PC-3 (cell line): Measurements from ENCODE around the gene ADAMTS13.

Experiments
- EZH2phosphoT487 ChIP-seq: fragments of 300-600 bp; sonication (generic); IDR thresholded peaks from 2 replicates; pipeline ENCODE4 v1.6.1; 2018; ENCODE audit warnings: mild to moderate bottlenecking, antibody characterized with exemption, low read length, borderline replicate concordance
- TF ChIP-seq, protein P1 (sequence below): fragments of 300-600 bp; sonication (generic); conservative IDR thresholded peaks from 2 replicates; pipeline ENCODE4 v1.5.1; 2017; ENCODE audit warnings: antibody characterized with exemption, low read depth, mild to moderate bottlenecking, low read length

DNA sequence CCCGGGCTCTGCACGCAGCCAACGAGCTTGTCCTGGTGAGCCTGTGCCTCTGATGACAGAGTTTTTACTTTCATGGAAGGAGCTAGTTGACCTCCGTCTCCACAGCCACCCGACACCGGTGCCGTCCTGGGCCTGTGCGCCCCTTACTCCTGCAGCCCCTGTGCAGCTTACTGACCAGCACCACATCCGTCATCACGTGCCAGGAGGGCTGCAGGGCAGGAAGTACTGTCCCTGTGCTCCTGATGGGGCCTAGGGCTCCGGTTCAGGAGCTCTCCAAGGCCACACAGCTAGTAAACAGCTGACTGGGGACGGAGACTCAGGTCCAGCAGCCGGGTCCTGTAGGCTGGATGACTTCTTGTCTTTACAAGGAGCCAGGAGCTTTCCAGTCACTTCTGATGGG is 35.8 kb upstream of the ADAMTS13 start:
- TF ChIP-seq, protein P1, sequence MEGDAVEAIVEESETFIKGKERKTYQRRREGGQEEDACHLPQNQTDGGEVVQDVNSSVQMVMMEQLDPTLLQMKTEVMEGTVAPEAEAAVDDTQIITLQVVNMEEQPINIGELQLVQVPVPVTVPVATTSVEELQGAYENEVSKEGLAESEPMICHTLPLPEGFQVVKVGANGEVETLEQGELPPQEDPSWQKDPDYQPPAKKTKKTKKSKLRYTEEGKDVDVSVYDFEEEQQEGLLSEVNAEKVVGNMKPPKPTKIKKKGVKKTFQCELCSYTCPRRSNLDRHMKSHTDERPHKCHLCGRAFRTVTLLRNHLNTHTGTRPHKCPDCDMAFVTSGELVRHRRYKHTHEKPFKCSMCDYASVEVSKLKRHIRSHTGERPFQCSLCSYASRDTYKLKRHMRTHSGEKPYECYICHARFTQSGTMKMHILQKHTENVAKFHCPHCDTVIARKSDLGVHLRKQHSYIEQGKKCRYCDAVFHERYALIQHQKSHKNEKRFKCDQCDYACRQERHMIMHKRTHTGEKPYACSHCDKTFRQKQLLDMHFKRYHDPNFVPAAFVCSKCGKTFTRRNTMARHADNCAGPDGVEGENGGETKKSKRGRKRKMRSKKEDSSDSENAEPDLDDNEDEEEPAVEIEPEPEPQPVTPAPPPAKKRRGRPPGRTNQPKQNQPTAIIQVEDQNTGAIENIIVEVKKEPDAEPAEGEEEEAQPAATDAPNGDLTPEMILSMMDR = no peak
- no peak for TF ChIP-seq EZH2phosphoT487
